H9 (cell line): ENCODE results near the gene NRXN3. TPM values are rescaled to one million over a fixed set of nuclear protein-coding genes. Genes with fewer than 3 reads are reported as not detected.

ENCODE experiments used
- DNase-seq: peaks from one replicate; pipeline ENCODE4 v3.0.0-alpha.2; 2017
- H2AFZ ChIP-seq: one replicate; pipeline ENCODE4 v1.6.1; 2013; ENCODE audit warnings: mild to moderate bottlenecking, low read length, control low read depth, moderate library complexity
- H2AK5ac ChIP-seq: 2 replicates; pipeline ENCODE4 v1.6.1; 2013; ENCODE audit warnings: low read length, control low read depth, mixed read lengths; ENCODE audit not compliant: insufficient read length
- H2BK120ac ChIP-seq: one replicate; pipeline ENCODE4 v1.6.1; 2013; ENCODE audit warnings: low read depth, mild to moderate bottlenecking, low read length, control low read depth, inconsistent platforms; ENCODE audit not compliant: poor library complexity, severe bottlenecking
- H2BK12ac ChIP-seq: 2 replicates; pipeline ENCODE4 v1.6.1; 2013; ENCODE audit warnings: low read length, control low read depth, mixed read lengths, low read depth; ENCODE audit not compliant: insufficient read length
- H2BK15ac ChIP-seq: 2 replicates; pipeline ENCODE4 v1.6.1; 2013; ENCODE audit warnings: low read depth, low read length, control low read depth
- H2BK20ac ChIP-seq: one replicate; pipeline ENCODE4 v1.6.1; 2013; ENCODE audit warnings: low read depth, mild to moderate bottlenecking, low read length, control low read depth, inconsistent platforms; ENCODE audit not compliant: poor library complexity, severe bottlenecking
- H2BK5ac ChIP-seq: 2 replicates; pipeline ENCODE4 v1.6.1; 2013; ENCODE audit warnings: low read length, control low read depth, mixed read lengths; ENCODE audit not compliant: insufficient read length
- H3K14ac ChIP-seq: 2 replicates; pipeline ENCODE4 v1.6.1; 2013; ENCODE audit warnings: low read length, control low read depth; ENCODE audit not compliant: insufficient read depth
- H3K18ac ChIP-seq: 2 replicates; pipeline ENCODE4 v1.6.1; 2013; ENCODE audit warnings: low read depth, mild to moderate bottlenecking, mixed read lengths, low read length, control low read depth; ENCODE audit not compliant: insufficient read length
- H3K23ac ChIP-seq: 2 replicates; pipeline ENCODE4 v1.6.1; 2013; ENCODE audit warnings: low read length, control low read depth, mixed read lengths, low read depth; ENCODE audit not compliant: insufficient read length
- H3K23me2 ChIP-seq: 2 replicates; pipeline ENCODE4 v1.6.1; 2013; ENCODE audit warnings: low read depth, mild to moderate bottlenecking, mixed read lengths, low read length, control low read depth; ENCODE audit not compliant: insufficient read length, poor library complexity, severe bottlenecking
- H3K27ac ChIP-seq: 2 replicates; pipeline ENCODE4 v1.5.1; 2013; ENCODE audit warnings: low read length, control low read depth, mixed read lengths, low read depth; ENCODE audit not compliant: insufficient read length
- H3K27me3 ChIP-seq: 2 replicates; pipeline ENCODE4 v1.6.1; 2013; ENCODE audit warnings: low read length, control low read depth, inconsistent platforms; ENCODE audit not compliant: insufficient read depth
- H3K4ac ChIP-seq: 2 replicates; pipeline ENCODE4 v1.6.1; 2013; ENCODE audit warnings: low read depth, mild to moderate bottlenecking, control low read depth, inconsistent platforms, low read length, moderate library complexity
- H3K4me1 ChIP-seq: 2 replicates; pipeline ENCODE4 v1.6.1; 2013; ENCODE audit warnings: low read length, control low read depth, inconsistent platforms; ENCODE audit not compliant: insufficient read depth
- H3K4me2 ChIP-seq: 2 replicates; pipeline ENCODE4 v1.6.1; 2013; ENCODE audit warnings: low read length, control low read depth, mixed read lengths; ENCODE audit not compliant: insufficient read length, insufficient read depth
- H3K56ac ChIP-seq: 2 replicates; pipeline ENCODE4 v1.6.1; 2013; ENCODE audit warnings: low read depth, mild to moderate bottlenecking, mixed read lengths, low read length, control low read depth; ENCODE audit not compliant: insufficient read length
- H3K79me1 ChIP-seq: 2 replicates; pipeline ENCODE4 v1.6.1; 2013; ENCODE audit warnings: low read depth, mild to moderate bottlenecking, moderate library complexity, low read length, control low read depth, inconsistent platforms; ENCODE audit not compliant: insufficient read depth, poor library complexity, severe bottlenecking
- H3K79me2 ChIP-seq: 2 replicates; pipeline ENCODE4 v1.6.1; 2013; ENCODE audit warnings: low read length, control low read depth, inconsistent platforms; ENCODE audit not compliant: insufficient read depth
- H3K9ac ChIP-seq: 2 replicates; pipeline ENCODE4 v1.6.1; 2013; ENCODE audit warnings: low read length, control low read depth, mixed read lengths; ENCODE audit not compliant: insufficient read length; ENCODE audit errors: extremely low read depth
- H3K9me3 ChIP-seq: one replicate; pipeline ENCODE4 v1.6.1; 2013; ENCODE audit warnings: low read depth, low read length, inconsistent platforms; ENCODE audit not compliant: control insufficient read depth
- H3T11ph ChIP-seq: one replicate; pipeline ENCODE4 v1.6.1; 2013; ENCODE audit warnings: mild to moderate bottlenecking, low read length, control low read depth, inconsistent platforms
- H4K20me1 ChIP-seq: one replicate; pipeline ENCODE4 v1.6.1; 2013; ENCODE audit not compliant: control insufficient read depth, insufficient read length, insufficient read depth
- H4K5ac ChIP-seq: 2 replicates; pipeline ENCODE4 v1.6.1; 2013; ENCODE audit warnings: low read depth, mild to moderate bottlenecking, mixed read lengths, low read length, control low read depth; ENCODE audit not compliant: insufficient read length
- H4K8ac ChIP-seq: replicated peaks from 2 replicates; pipeline ENCODE4 v1.6.1; 2013; ENCODE audit warnings: low read length, control low read depth, mixed read lengths, low read depth; ENCODE audit not compliant: insufficient read length
- H4K91ac ChIP-seq: 2 replicates; pipeline ENCODE4 v1.6.1; 2013; ENCODE audit warnings: low read depth, mild to moderate bottlenecking, moderate library complexity, mixed read lengths, low read length, control low read depth; ENCODE audit not compliant: insufficient read length
- H3K27ac Mint-ChIP-seq, 3 experiments: 2 replicates in 2 of 3; 3 replicates in 1 of 3; pipeline ENCODE4 v1.8.0; 2020 to 2021; ENCODE audit warnings: mixed read lengths in 3 of 3, mild to moderate bottlenecking in 1 of 3, moderate library complexity in 1 of 3
- H3K27me3 Mint-ChIP-seq: 2 replicates; pipeline ENCODE4 v1.8.0; 2021; ENCODE audit warnings: low read depth, mild to moderate bottlenecking, moderate library complexity, mixed read lengths
- H3K36me3 Mint-ChIP-seq, 3 experiments: 2 replicates in 2 of 3; 3 replicates in 1 of 3; pipeline ENCODE4 v1.8.0; 2020 to 2021; ENCODE audit warnings: low read depth in 3 of 3, mixed read lengths in 3 of 3; ENCODE audit not compliant: insufficient read depth in 1 of 3
- H3K4me1 Mint-ChIP-seq, 2 experiments: 2 replicates each; pipeline ENCODE4 v1.8.0; 2020; ENCODE audit warnings: mixed read lengths in 2 of 2
- H3K4me3 Mint-ChIP-seq, 2 experiments: 2 replicates in 1 of 2; 3 replicates in 1 of 2; pipeline ENCODE4 v1.8.0; 2020 to 2021; ENCODE audit warnings: mild to moderate bottlenecking in 2 of 2, mixed read lengths in 2 of 2, moderate library complexity in 1 of 2
- H3K9me3 Mint-ChIP-seq, 2 experiments: 2 replicates in 1 of 2; 3 replicates in 1 of 2; pipeline ENCODE4 v1.8.0; 2020; ENCODE audit warnings: mild to moderate bottlenecking in 2 of 2, mixed read lengths in 2 of 2, moderate library complexity in 1 of 2
- WGBS: extraction: QIAGEN DNeasy Blood & Tissue Kit; methylation state at CpG from one replicate; pipeline ENCODE4 v1.1.7; 2013; ENCODE audit warnings: missing lambda C conversion rate, low lambda C conversion rate, mixed read lengths; ENCODE audit not compliant: insufficient read length; ENCODE audit errors: extremely low coverage; 5-methylcytosine and 5-hydroxymethylcytosine counted together
- total RNA-seq: library from RNA; stranded (reverse); gene quantifications from 2 replicates; pipeline ENCODE4 v1.2.1, GENCODE V29; 2021
- TF ChIP-seq, protein P1 (sequence below): fragments of 200-600 bp; sonication (generic); conservative IDR thresholded peaks from 3 replicates; pipeline ENCODE4 v1.8.0; 2021; ENCODE audit warnings: antibody characterized with exemption, mild to moderate bottlenecking

Gene NRXN3
- total RNA-seq, 1 experiment from 2014 or later, result 1.8 TPM

DNA sequence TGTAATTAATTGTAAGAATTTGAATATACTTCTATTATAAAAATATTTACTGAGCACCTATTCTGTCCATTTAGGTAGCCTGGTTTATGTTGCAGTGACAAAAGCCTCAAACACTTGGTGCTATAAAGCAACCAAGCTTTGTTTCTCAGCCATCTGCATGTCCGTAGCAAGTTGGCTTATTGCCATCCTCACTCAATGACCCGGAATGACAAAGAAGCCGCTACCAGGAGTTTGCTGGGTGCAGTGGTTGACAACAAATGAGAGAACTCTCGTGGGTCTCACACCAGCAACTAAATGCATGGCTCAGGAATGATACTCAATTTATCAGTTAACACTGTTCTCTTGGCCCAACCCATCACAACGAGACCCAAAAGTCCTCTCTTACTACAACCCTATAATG is 1488.0 kb downstream of the NRXN3 start:
- Histone ChIP-seq H2BK5ac (no peak overlapping the region), H2BK15ac (no peak overlapping the region), H4K8ac (no peak overlapping the region), H3K23ac (no peak overlapping the region), H3K14ac (no peak overlapping the region), H3K4me1 (no peaks in the 10 kb centered on the region), H4K5ac (no peak overlapping the region), H3K9me3 (no peaks in the 10 kb centered on the region), H2BK120ac (no peak overlapping the region), H3K9ac (no peak overlapping the region), H3K4me2 (no peak overlapping the region), H4K20me1 (no peaks in the 10 kb centered on the region), H2AFZ (no peak overlapping the region), H3K27ac (no peak overlapping the region), H2AK5ac (no peak overlapping the region), H3K4ac (no peak overlapping the region), H2BK12ac (no peak overlapping the region), H3T11ph (no peak overlapping the region), H3K27me3 (no peaks in the 10 kb centered on the region), H2BK20ac (no peak overlapping the region), H3K18ac (no peak overlapping the region), H3K56ac (no peak overlapping the region), H3K23me2 (no peaks in the 10 kb centered on the region), H4K91ac (no peak overlapping the region), H3K79me2 (no peaks in the 10 kb centered on the region), H3K79me1 (no peaks in the 10 kb centered on the region)
- no peaks in the 10 kb centered on the region for H3K9me3 Mint-ChIP-seq
- TF ChIP-seq, protein P1, sequence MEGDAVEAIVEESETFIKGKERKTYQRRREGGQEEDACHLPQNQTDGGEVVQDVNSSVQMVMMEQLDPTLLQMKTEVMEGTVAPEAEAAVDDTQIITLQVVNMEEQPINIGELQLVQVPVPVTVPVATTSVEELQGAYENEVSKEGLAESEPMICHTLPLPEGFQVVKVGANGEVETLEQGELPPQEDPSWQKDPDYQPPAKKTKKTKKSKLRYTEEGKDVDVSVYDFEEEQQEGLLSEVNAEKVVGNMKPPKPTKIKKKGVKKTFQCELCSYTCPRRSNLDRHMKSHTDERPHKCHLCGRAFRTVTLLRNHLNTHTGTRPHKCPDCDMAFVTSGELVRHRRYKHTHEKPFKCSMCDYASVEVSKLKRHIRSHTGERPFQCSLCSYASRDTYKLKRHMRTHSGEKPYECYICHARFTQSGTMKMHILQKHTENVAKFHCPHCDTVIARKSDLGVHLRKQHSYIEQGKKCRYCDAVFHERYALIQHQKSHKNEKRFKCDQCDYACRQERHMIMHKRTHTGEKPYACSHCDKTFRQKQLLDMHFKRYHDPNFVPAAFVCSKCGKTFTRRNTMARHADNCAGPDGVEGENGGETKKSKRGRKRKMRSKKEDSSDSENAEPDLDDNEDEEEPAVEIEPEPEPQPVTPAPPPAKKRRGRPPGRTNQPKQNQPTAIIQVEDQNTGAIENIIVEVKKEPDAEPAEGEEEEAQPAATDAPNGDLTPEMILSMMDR, result no peak
- H3K27me3 Mint-ChIP-seq, result no peaks in the 10 kb centered on the region; the same call in 1 of the 2 replicates
- WGBS, result no CpG with 5 or more reads among the region's 5 CpGs
- H3K27ac Mint-ChIP-seq, result no peak overlapping the region
- no peak overlapping the region for H3K4me3 Mint-ChIP-seq
- H3K4me1 Mint-ChIP-seq, result peaks cover 0 to 3% of the 10 kb centered on the region in 2 experiments; a peak in 1 of 4 replicates
- DNase-seq, result no peak
- H3K36me3 Mint-ChIP-seq, result no peaks in the 10 kb centered on the region
